Uterus (tissue), 4 donors: ENCODE measurements around the gene ART3. TPM values are rescaled to one million over a fixed set of nuclear protein-coding genes. Genes with fewer than 3 reads are reported as not detected.

Experiments used
- DNase-seq, 2 donors: peaks; one replicate each; pipeline ENCODE4 v3.0.0-alpha.2; 2019 to 2020
- H3K27ac ChIP-seq, 2 donors: fragments of 200-600 bp; sonication (generic); 1 replicate in 1 of 2; 2 replicates in 1 of 2; pipeline ENCODE4 v1.5.1; 2016 to 2018
- H3K27me3 ChIP-seq, 2 donors: fragments of 200-600 bp; sonication (generic); one replicate each; pipeline ENCODE4 v1.5.1; 2018 to 2019; ENCODE audit warnings: control low read depth in 1 of 2
- H3K36me3 ChIP-seq, 2 donors: fragments of 200-600 bp; sonication (generic); one replicate each; pipeline ENCODE4 v1.5.1; 2019; ENCODE audit warnings: control low read depth in 1 of 2
- H3K4me1 ChIP-seq, 2 donors: fragments of 200-600 bp; sonication (generic); one replicate each; pipeline ENCODE4 v1.5.1; 2018 to 2019; ENCODE audit warnings: control low read depth in 1 of 2
- H3K4me3 ChIP-seq, 2 donors: fragments of 200-600 bp; sonication (generic); 1 replicate in 1 of 2; 2 replicates in 1 of 2; pipeline ENCODE4 v1.5.1; 2018 to 2019; ENCODE audit warnings: mild to moderate bottlenecking in 1 of 2
- H3K9me3 ChIP-seq, 2 donors: fragments of 200-600 bp; sonication (generic); one replicate each; pipeline ENCODE4 v1.5.1; 2019; ENCODE audit warnings: control low read depth in 1 of 2
- POLR2A ChIP-seq, 2 donors: fragments of 450-650 bp; IDR thresholded peaks; one replicate each; pipeline ENCODE4 v1.6.1; 2016; ENCODE audit warnings: antibody characterized with exemption in 2 of 2, mild to moderate bottlenecking in 1 of 2, moderate library complexity in 1 of 2
- intact Hi-C: fragments of 100-400 bp; cut with DNase I; formaldehyde crosslinking; loops from one replicate; pipeline ENCODE4 v1.15.1; 2023; ENCODE audit warnings: low total_unique reads
- total RNA-seq, 4 donors: library from RNA; depleted of rRNA in 3 of 4; stranded (reverse); fragments of >200 nt in 3 of 4; gene quantifications; one replicate each; pipeline versions ENCODE4 v1.1.0 to v1.2.4, GENCODE V29; 2014 to 2023
- TF ChIP-seq, protein P1 (sequence below), 4 experiments: fragments of 200-600 bp in 2 of 4; fragments of 450-650 bp in 2 of 4; sonication (generic) in 2 of 4; IDR thresholded peaks; one replicate each; pipeline ENCODE4 v1.5.1; 2016 to 2019; ENCODE audit warnings: antibody characterized with exemption in 4 of 4, mild to moderate bottlenecking in 2 of 4, moderate library complexity in 1 of 4
- donor health status: DM: yes; HTN: yes; CAD: no.

Gene ART3
- total RNA-seq, 4 donors from 2014 or later = 0.55 to 1.4 TPM; not detected in 2

DNA sequence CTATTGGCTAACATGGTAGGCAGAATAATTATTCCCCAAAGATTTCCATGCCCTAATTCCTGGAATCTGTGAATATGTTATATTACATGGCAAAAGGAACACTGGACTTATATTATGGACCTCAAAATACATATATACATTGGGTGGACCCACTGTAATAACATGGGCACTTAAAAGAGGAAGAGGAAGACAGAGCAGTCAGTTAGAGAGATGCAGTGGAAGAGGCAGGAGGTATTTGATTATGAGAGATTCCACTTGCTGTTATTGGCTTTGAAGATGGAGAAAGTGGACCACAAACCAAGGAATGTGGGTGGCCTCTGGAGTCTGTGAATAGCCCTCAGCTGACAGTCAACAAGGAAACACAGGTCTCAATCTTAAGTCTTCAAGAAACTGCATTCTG lies 14.0 kb upstream of the ART3 start:
- TF ChIP-seq POLR2A (IDR thresholded peaks at IDR 0.05) = no peak
- TF ChIP-seq, protein P1, sequence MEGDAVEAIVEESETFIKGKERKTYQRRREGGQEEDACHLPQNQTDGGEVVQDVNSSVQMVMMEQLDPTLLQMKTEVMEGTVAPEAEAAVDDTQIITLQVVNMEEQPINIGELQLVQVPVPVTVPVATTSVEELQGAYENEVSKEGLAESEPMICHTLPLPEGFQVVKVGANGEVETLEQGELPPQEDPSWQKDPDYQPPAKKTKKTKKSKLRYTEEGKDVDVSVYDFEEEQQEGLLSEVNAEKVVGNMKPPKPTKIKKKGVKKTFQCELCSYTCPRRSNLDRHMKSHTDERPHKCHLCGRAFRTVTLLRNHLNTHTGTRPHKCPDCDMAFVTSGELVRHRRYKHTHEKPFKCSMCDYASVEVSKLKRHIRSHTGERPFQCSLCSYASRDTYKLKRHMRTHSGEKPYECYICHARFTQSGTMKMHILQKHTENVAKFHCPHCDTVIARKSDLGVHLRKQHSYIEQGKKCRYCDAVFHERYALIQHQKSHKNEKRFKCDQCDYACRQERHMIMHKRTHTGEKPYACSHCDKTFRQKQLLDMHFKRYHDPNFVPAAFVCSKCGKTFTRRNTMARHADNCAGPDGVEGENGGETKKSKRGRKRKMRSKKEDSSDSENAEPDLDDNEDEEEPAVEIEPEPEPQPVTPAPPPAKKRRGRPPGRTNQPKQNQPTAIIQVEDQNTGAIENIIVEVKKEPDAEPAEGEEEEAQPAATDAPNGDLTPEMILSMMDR (IDR thresholded peaks at IDR 0.05) = no peak
- intact Hi-C loops = loop anchor here (10.0 kb wide), 1 partner anchor 66 kb away; the partner anchor contains the start of gene SDAD1

DNA sequence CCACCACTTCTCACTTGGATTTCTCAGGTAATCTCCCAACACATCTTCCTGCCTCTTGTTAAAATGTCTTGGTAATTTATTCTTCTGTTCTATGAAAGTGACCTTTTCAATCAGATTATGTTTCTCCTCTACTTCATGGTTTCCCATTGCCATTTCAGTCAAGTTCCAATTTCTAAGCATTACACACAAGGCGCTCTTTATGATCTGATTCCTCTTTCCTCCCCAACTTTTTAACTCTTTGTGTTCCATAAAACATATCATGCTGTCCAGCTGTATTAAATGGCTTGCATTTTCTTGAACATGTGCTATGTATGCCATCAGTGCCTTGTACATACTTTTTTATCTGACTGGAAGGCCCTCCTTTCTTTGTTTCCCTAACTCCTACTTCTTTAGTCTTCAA lies 13.1 kb upstream of the ART3 start:
- intact Hi-C loops = loop anchor here (10.0 kb wide), 1 partner anchor 67 kb away; the partner anchor contains the start of gene SDAD1
- Histone ChIP-seq H3K27me3 (no peaks in the 10 kb centered on the region), H3K9me3 (no peaks in the 10 kb centered on the region), H3K4me1 (no peaks in the 10 kb centered on the region), H3K36me3 (no peaks in the 10 kb centered on the region), H3K4me3 (no peak overlapping the region), H3K27ac (no peak overlapping the region)
- no peak for DNase-seq
- TF ChIP-seq POLR2A (IDR thresholded peaks at IDR 0.05) = no peak
- TF ChIP-seq, protein P1 (IDR thresholded peaks at IDR 0.05) = no peak

More for the DNA sequence above, 14.0 kb upstream of the ART3 start:
- H3K27me3 ChIP-seq = peaks cover 0 to 5% of the 10 kb centered on the region in 2 donors
- H3K9me3 ChIP-seq = no peaks in the 10 kb centered on the region
- H3K4me1 ChIP-seq = no peaks in the 10 kb centered on the region
- no peak for DNase-seq
- H3K36me3 ChIP-seq = no peaks in the 10 kb centered on the region
- H3K27ac ChIP-seq = no peak overlapping the region
- H3K4me3 ChIP-seq = no peak overlapping the region

DNA sequence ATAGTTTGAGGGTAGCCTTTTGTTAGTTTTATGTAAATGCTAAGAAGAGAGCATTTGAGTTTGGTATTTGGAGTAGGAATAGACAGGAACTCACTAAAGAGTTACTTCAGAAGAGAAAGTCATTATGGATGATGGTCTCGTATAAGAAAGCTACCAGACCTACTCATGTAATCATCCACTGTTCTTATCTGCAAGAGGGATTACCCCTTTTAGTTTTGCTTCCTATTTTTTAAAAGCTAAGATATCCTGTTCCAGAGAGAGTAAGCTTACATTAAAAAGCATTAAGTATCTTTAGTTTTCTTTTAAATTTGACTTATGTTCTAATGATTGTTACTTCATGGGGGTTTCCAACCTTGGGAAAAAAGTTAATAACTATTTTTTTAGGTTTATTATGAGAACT lies 12.5 kb upstream of the ART3 start:
- H3K4me3 ChIP-seq = no peak overlapping the region
- intact Hi-C loops = loop anchor here (10.0 kb wide), 1 partner anchor 67 kb away; the partner anchor contains the start of gene SDAD1

DNA sequence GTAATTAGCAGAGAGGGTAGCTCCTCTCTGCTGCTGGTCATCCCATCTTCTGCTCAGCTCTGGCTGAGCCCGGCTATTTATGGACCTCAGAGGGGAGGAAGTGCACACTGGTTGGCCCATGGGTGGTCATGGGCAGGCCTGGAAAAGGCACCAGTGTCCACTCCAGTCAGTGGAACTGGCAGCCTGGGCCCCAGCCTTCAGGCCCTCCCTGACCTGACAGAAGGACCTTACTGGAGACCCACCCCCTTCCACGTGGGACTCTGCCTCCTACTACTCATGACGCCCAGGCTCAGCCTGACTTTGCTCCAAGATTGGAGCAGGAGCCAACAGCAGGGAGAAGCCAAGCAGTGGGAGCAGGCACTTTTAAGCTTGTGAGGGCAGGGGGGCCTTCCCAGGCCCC lies 8.0 kb upstream of the ART3 start:
- no peak overlapping the region for H3K4me3 ChIP-seq
- no peaks in the 10 kb centered on the region for H3K9me3 ChIP-seq
- H3K27ac ChIP-seq = no peak overlapping the region
- H3K27me3 ChIP-seq = no peaks in the 10 kb centered on the region
- no peaks in the 10 kb centered on the region for H3K4me1 ChIP-seq
- no peak for DNase-seq
- intact Hi-C loops = loop anchor here (10.0 kb wide), 1 partner anchor 72 kb away; the partner anchor contains the start of gene SDAD1
- no peaks in the 10 kb centered on the region for H3K36me3 ChIP-seq
- TF ChIP-seq POLR2A (IDR thresholded peaks at IDR 0.05) = no peak
- TF ChIP-seq, protein P1 (IDR thresholded peaks at IDR 0.05) = no peak

More for the DNA sequence above, 12.5 kb upstream of the ART3 start:
- no peaks in the 10 kb centered on the region for H3K36me3 ChIP-seq
- H3K27me3 ChIP-seq = no peaks in the 10 kb centered on the region
- no peak for DNase-seq
- no peaks in the 10 kb centered on the region for H3K4me1 ChIP-seq
- TF ChIP-seq, protein P1 (IDR thresholded peaks at IDR 0.05) = no peak
- TF ChIP-seq POLR2A (IDR thresholded peaks at IDR 0.05) = no peak
- H3K9me3 ChIP-seq = no peaks in the 10 kb centered on the region
- H3K27ac ChIP-seq = no peak overlapping the region

DNA sequence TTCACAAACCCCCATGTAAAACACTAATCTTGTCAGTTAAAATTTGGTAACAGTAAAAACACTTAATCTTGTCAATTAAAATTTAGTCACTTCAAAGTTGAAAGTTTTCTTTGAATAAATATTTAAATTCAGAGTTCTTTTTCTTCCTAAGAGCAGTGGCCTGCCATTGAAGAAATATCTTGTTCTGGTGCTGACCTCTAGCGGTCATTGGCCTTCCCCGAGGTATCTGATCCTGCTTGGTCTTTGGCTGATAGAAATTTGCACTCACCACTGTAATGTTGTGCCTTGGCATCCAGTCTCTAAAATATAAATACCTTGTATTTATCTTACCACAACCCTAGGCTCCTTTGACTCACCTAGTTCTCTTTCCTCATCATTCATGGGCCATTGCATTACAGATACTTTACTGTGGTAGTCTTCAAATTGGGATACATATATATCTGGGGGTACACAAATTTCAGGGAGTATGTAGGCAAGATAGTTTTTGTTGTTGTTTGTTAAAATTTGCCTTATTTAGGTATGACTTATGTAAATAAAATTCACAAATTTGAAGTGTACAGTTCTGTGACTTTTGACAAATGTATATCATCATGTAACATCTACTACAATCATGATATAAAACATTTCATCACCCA lies 6.7 kb upstream of the ART3 start:
- intact Hi-C loops = loop anchor here (10.0 kb wide), 1 partner anchor 73 kb away; the partner anchor contains the start of gene SDAD1
- Histone ChIP-seq H3K4me3 (no peak overlapping the region), H3K36me3 (no peaks in the 10 kb centered on the region), H3K27ac (no peak overlapping the region), H3K4me1 (no peaks in the 10 kb centered on the region), H3K27me3 (no peaks in the 10 kb centered on the region), H3K9me3 (no peaks in the 10 kb centered on the region)
- peak; percentile 59 to 64 for DNase-seq
- TF ChIP-seq, protein P1 (IDR thresholded peaks at IDR 0.05) = peak; percentile 57 to 80 (median 64)
- TF ChIP-seq POLR2A (IDR thresholded peaks at IDR 0.05) = no peak
